NCI-H1436 (cell line): ENCODE data around the gene BTN1A1.
"Not testable (repeated sequence)": the region's sequence is repeated elsewhere in the genome, so short reads cannot be mapped to it uniquely, and the experiment has no call there.

Experiments used
- DNase-seq: peaks from one replicate; lab custom pipeline; 2025; lab: John Stamatoyannopoulos, UW

The BTN1A1 gene

GRCh38 chr6:26500102-26500501 is at the start of gene BTN1A1:
Gene BTN1A1 (plus strand): TSS chr6:26500303. CDS start chr6:26501287, 984 bp downstream.
- DNase-seq: no peak

GRCh38 chr6:26452631-26453235 is 47.4 kb upstream of the BTN1A1 start:
- no peak for DNase-seq

- DNase-seq: no peak
Observed at GRCh38 chr6:26454631-26455030, 45.5 kb upstream of the BTN1A1 start.

GRCh38 chr6:26455357-26455970 is 44.6 kb upstream of the BTN1A1 start:
- no peak for DNase-seq

GRCh38 chr6:26457264-26457805 is 42.8 kb upstream of the BTN1A1 start:
- peak; percentile 41 for DNase-seq

- peak; percentile 80 for DNase-seq
Observed at GRCh38 chr6:26457806-26458688, 42.1 kb upstream of the BTN1A1 start, which contains the start of gene BTN2A1. Gene BTN2A1 (plus strand): TSS chr6:26457955. CDS start chr6:26458637, 682 bp downstream.

GRCh38 chr6:26459023-26459810 is 40.9 kb upstream of the BTN1A1 start:
- no peak for DNase-seq

- DNase-seq: not testable (repeated sequence)
Observed at GRCh38 chr6:26461353-26461752, 38.8 kb upstream of the BTN1A1 start.

GRCh38 chr6:26464014-26464413 is 36.1 kb upstream of the BTN1A1 start:
- DNase-seq: no peak

- no peak for DNase-seq
Observed at GRCh38 chr6:26464416-26465131, 35.5 kb upstream of the BTN1A1 start.

GRCh38 chr6:26465776-26466175 is 34.3 kb upstream of the BTN1A1 start:
- no peak for DNase-seq

GRCh38 chr6:26468829-26469228 is 31.3 kb upstream of the BTN1A1 start:
- no peak for DNase-seq

GRCh38 chr6:26470643-26471042 is 29.5 kb upstream of the BTN1A1 start:
- no peak for DNase-seq

- no peak for DNase-seq
Observed at GRCh38 chr6:26471970-26472369, 28.1 kb upstream of the BTN1A1 start.

- DNase-seq: no peak
Observed at GRCh38 chr6:26472549-26473290, 27.4 kb upstream of the BTN1A1 start.

- DNase-seq: no peak
Observed at GRCh38 chr6:26473429-26473757, 26.7 kb upstream of the BTN1A1 start.

- DNase-seq: peak; percentile 60
Observed at GRCh38 chr6:26473758-26474438, 26.2 kb upstream of the BTN1A1 start.

GRCh38 chr6:26474439-26474881 is 25.6 kb upstream of the BTN1A1 start:
- DNase-seq: no peak

GRCh38 chr6:26475823-26476729 is 24.0 kb upstream of the BTN1A1 start:
- no peak for DNase-seq
